SH-SY5Y (cell line): ENCODE measurements around the gene IRF2.

Experiments
- GATA2 ChIP-seq: IDR thresholded peaks from 2 replicates; pipeline ENCODE4 v1.6.1; 2011; ENCODE audit warnings: mild to moderate bottlenecking, low read depth, low read length
- GATA3 ChIP-seq: IDR thresholded peaks from 2 replicates; pipeline ENCODE4 v1.6.1; 2011; ENCODE audit warnings: low read depth, mild to moderate bottlenecking, low read length, moderate library complexity

GRCh38 chr4:184406958-184407391 lies 67.4 kb downstream of the IRF2 start:
- TF ChIP-seq GATA2: no peak
- no peak for TF ChIP-seq GATA3
